Duodenal mucosa (tissue), 2 donors: ENCODE data around the gene PARD3B.

Experiments used
- H3K27ac ChIP-seq: one replicate; pipeline ENCODE4 v1.7.0; 2013; ENCODE audit warnings: low read depth, low read length
- H3K27me3 ChIP-seq, 2 donors: one replicate each; pipeline ENCODE4 v1.7.0; 2013; ENCODE audit warnings: low read length in 2 of 2, control low read depth in 1 of 2; ENCODE audit not compliant: insufficient read depth in 2 of 2, control insufficient read depth in 1 of 2
- H3K36me3 ChIP-seq, 2 donors: one replicate each; pipeline ENCODE4 v1.7.0; 2013; ENCODE audit warnings: low read length in 2 of 2, control low read depth in 1 of 2; ENCODE audit not compliant: insufficient read depth in 2 of 2, control insufficient read depth in 1 of 2
- H3K4me1 ChIP-seq, 2 donors: one replicate each; pipeline ENCODE4 v1.7.0; 2013; ENCODE audit warnings: low read length in 2 of 2, control low read depth in 1 of 2; ENCODE audit not compliant: insufficient read depth in 2 of 2, control insufficient read depth in 1 of 2
- H3K4me3 ChIP-seq, 2 donors: one replicate each; pipeline ENCODE4 v1.7.0; 2013; ENCODE audit warnings: low read length in 2 of 2, low read depth in 1 of 2
- H3K9ac ChIP-seq, 2 donors: one replicate each; pipeline ENCODE4 v1.7.0; 2013; ENCODE audit warnings: low read length in 2 of 2, low read depth in 1 of 2
- H3K9me3 ChIP-seq, 2 donors: one replicate each; pipeline ENCODE4 v1.7.0; 2013; ENCODE audit warnings: low read length in 2 of 2, control low read depth in 1 of 2; ENCODE audit not compliant: control insufficient read depth in 1 of 2

The PARD3B gene

DNA sequence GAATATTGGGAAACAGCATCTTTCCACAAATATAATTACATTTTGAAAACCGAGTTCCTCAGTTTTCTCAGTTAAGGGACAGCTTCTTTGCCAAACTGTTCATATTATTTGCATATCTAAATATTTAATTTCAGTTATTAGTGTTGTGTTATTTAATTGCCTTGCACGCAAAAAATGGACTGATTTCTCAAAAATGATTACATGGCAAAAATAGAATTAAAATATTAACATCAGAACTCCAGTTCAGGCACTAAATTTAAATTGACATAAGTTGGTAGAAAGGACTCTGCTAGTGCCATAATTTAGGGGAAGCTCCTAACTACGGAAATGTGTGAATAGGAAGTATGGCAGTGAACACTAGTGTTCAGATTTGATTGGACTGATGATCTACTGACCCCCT, 209.6 kb downstream of the PARD3B start:
- Histone ChIP-seq H3K9ac (no peak overlapping the region), H3K4me3 (no peak overlapping the region), H3K4me1 (no peaks in the 10 kb centered on the region), H3K27me3 (no peaks in the 10 kb centered on the region), H3K27ac (no peak overlapping the region), H3K36me3 (no peaks in the 10 kb centered on the region), H3K9me3 (no peaks in the 10 kb centered on the region)

DNA sequence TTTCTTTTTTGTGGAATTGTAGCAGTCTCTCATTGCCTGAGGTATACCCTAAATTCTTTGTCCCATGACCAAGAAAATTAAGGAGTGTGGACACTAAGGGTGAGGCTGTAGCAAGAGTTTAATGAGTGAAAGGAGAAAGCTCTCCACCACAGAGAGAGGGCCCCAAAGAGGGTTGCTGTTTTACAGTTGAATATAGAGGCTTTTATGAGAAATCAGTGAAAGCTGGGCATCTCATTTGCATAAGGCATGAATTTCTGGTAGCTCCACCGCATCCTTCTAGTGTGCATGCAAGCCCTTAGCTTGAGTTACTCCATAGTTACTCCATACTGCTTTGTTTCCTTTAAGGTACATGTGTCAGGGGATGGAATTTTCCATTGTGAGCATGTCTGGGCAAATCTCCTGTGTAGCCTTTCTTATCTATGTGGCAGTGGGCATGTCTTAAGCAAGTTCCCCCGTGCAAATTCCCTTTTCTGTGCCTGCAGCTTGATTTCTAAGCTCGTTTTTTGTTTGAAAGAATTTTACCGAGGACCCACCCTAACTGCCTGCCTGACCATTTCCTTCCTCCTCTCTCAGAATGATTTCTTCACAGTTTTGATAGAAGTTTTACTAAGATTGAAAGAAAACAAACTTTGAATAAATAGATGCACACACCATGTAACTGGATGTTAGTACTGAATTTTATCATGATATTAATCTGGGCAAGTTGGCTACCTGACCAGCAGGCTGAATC, 218.9 kb downstream of the PARD3B start:
- Histone ChIP-seq H3K9ac (no peak overlapping the region), H3K9me3 (peaks cover 9 to 19% of the 10 kb centered on the region in 2 donors), H3K27me3 (no peaks in the 10 kb centered on the region), H3K4me1 (no peaks in the 10 kb centered on the region), H3K27ac (no peak overlapping the region), H3K36me3 (no peaks in the 10 kb centered on the region), H3K4me3 (no peak overlapping the region)

DNA sequence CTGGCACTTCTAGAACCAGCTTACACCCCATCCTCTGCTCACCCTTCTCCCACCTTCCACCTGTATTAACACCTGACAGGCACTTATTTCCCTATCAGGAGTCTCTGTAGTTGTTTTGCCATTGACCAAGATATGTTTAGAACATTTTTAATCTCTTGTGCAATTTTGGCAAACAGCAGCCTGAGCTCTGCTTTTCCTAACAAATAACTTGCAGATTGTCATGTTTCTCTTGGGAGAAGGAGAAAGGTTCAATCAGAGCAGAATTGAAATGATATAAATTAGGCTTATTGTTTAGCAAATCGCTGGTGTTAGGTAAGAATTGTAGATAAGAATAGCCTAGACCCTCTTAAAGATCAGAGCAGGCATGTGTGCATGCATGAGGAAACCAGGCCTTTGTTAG, 225.5 kb downstream of the PARD3B start:
- Histone ChIP-seq H3K27me3 (no peaks in the 10 kb centered on the region), H3K27ac (no peak overlapping the region), H3K9ac (no peak overlapping the region), H3K4me1 (no peaks in the 10 kb centered on the region), H3K4me3 (no peak overlapping the region), H3K9me3 (no peaks in the 10 kb centered on the region), H3K36me3 (no peaks in the 10 kb centered on the region)

DNA sequence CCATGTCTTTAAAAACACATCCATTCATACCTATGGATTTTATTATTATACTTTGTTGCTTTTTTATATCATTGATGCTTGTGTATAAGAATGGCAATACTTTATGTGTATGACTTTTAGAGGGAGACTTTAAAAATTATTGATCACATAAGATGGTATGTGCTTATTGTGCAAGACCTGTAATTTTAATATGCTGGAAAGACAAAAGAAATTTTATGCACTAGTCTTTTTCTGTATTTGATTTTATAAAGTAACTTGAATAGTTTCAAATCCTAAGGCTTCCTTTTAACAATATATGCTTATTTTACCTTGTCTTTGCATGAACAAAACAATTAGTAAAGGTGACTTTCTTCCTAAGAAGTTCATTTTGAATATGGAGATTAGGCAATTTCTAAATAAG, 226.4 kb downstream of the PARD3B start:
- Histone ChIP-seq H3K4me3 (no peak overlapping the region), H3K4me1 (no peaks in the 10 kb centered on the region), H3K9me3 (no peaks in the 10 kb centered on the region), H3K36me3 (no peaks in the 10 kb centered on the region), H3K27ac (no peak overlapping the region), H3K27me3 (no peaks in the 10 kb centered on the region), H3K9ac (no peak overlapping the region)

DNA sequence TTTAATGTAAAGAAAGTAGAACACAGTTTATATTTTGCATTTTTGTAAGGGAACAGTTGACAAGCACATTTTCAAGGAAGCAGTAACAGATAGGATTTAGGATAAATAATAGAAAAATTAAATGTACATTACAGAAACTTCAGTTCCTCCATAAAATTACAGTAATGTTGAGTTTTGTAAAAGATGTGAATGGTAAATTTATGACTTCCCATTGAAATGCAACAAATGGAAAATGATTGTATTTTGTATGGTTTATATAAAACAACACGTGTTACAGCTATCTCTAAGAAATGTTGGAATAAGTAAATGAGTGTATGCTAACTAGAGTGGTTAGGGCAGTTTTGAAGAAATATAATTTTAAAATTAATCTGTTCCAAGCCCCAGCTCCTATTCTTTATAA, 227.3 kb downstream of the PARD3B start:
- H3K27ac ChIP-seq, result no peak overlapping the region
- H3K36me3 ChIP-seq, result no peaks in the 10 kb centered on the region
- H3K9me3 ChIP-seq, result no peaks in the 10 kb centered on the region
- H3K27me3 ChIP-seq, result no peaks in the 10 kb centered on the region
- H3K9ac ChIP-seq, result no peak overlapping the region
- H3K4me3 ChIP-seq, result no peak overlapping the region
- no peaks in the 10 kb centered on the region for H3K4me1 ChIP-seq

DNA sequence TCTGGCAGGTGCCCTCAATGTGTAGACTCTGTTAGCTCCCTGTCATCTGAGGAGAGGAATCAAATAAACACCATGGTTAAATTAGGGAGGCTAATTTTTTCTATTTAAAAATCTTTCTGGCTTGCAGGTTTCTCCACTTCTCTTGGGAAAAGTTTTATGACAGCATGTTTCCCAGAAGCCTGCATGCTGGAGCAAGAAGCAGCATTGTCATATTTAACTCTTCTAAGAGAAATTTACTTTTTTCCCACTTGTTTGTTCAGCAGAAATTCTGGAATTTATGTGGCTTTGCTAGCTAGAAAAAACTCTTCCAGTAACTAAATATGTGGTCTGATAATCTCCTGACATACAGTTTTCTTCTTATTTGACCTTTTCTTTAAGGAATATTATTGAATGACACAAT, 230.5 kb downstream of the PARD3B start:
- H3K36me3 ChIP-seq, result no peaks in the 10 kb centered on the region
- no peak overlapping the region for H3K9ac ChIP-seq
- H3K4me1 ChIP-seq, result no peaks in the 10 kb centered on the region
- no peak overlapping the region for H3K4me3 ChIP-seq
- no peaks in the 10 kb centered on the region for H3K27me3 ChIP-seq
- no peaks in the 10 kb centered on the region for H3K9me3 ChIP-seq
- no peak overlapping the region for H3K27ac ChIP-seq

DNA sequence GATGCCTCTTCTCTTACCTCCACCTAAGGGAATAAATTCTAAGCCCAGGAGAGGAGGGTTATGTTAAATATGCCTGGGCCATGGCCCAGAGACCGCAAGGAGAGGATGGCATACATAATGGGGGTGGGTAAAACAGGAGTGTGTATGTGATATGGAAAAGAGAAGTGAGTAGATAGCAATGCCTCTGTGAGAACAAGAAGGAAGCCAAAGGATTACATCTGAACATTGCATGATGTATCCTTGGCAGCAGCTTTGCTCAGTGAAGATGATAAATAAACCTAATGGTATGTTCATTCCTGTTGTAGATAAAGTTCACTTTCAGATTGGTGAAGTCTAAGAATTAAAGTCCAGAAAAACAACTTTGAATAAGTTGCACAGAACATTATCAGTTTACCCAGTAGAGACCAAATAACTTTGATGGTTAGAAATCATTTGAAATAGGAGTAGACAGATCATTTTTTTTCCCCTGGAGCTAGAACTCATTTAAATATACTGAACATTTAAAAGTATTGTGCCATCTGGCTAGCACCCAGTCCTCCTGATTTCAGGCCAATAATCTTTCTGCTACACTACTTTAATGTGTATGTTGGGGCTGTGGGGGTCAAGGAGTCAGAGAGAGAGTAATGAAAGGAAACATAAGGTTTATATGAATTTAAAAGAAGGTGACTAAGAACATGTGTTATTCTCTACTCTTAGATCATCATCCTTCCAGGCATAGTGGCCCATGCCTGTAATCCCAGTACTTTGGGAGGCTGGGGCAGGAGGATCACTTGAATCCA, 231.7 kb downstream of the PARD3B start:
- no peak overlapping the region for H3K27ac ChIP-seq
- H3K36me3 ChIP-seq, result no peaks in the 10 kb centered on the region
- H3K9me3 ChIP-seq, result no peaks in the 10 kb centered on the region
- no peaks in the 10 kb centered on the region for H3K27me3 ChIP-seq
- no peak overlapping the region for H3K4me3 ChIP-seq
- no peaks in the 10 kb centered on the region for H3K4me1 ChIP-seq
- no peak overlapping the region for H3K9ac ChIP-seq

DNA sequence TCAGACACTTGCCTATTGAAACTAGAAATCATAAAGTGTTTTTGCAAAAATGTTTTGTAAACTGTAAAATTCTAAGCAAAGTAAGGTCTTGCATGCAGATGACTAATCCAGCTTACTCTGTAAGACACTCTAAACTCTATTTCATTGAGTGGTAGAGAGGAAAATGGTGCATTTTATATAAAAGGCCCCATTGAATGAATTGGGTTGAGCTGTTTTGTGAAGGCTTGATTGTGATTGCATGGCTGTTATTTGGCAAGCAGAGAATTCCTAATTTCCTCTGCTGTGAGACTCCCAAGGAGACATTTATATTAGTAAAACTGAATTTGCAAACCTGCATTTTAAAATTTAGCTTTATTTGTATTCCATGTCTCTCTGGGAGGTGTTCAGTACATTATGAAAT, 234.5 kb downstream of the PARD3B start:
- Histone ChIP-seq H3K4me1 (no peaks in the 10 kb centered on the region), H3K4me3 (no peak overlapping the region), H3K36me3 (no peaks in the 10 kb centered on the region), H3K27ac (no peak overlapping the region), H3K9ac (no peak overlapping the region), H3K9me3 (no peaks in the 10 kb centered on the region), H3K27me3 (no peaks in the 10 kb centered on the region)

DNA sequence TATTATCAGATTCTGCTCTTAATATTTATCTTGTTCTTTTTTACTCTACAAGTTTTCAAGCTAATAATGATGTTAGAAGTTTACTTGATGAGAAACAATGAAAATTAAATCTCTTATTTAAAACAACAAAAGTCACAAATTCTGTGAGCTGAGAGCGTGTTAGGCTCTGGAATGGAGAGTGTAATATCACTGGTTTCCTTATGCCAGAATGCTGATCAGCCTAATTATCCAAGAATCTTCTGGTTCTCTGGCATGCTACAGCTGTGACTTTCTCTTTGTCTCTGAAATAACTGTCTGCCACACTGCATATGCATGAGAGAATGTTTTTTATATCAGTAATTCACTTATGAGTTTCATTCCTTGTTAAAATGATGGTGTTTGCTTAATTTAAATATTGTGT, 236.7 kb downstream of the PARD3B start:
- H3K9me3 ChIP-seq, result no peaks in the 10 kb centered on the region
- H3K4me3 ChIP-seq, result no peak overlapping the region
- no peak overlapping the region for H3K27ac ChIP-seq
- H3K36me3 ChIP-seq, result no peaks in the 10 kb centered on the region
- no peak overlapping the region for H3K9ac ChIP-seq
- no peaks in the 10 kb centered on the region for H3K27me3 ChIP-seq
- no peaks in the 10 kb centered on the region for H3K4me1 ChIP-seq

DNA sequence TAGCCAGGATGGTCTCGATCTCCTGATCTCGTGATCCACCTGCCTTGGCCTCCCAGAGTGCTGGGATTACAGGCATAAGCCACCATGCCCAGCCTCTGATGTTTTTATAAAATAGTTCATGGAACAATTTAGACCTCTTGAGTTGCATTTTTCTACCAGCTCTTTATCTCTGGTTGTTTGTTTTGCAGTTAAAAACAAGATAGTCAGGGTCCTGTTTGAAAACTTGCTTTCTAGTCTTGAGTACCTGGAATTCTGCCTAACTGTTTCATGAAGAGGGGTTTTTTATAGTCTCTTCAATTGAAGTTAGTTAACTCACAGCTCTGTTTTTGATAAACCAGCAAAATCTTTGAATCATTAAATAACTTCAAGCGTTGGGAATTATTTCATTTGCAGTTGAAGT, 244.8 kb downstream of the PARD3B start:
- H3K27ac ChIP-seq, result no peak overlapping the region
- H3K36me3 ChIP-seq, result no peaks in the 10 kb centered on the region
- H3K9ac ChIP-seq, result no peak overlapping the region
- no peaks in the 10 kb centered on the region for H3K9me3 ChIP-seq
- no peaks in the 10 kb centered on the region for H3K27me3 ChIP-seq
- no peak overlapping the region for H3K4me3 ChIP-seq
- H3K4me1 ChIP-seq, result no peaks in the 10 kb centered on the region
